GM21619 (cell line): ENCODE data around the gene CD27.
"Not testable (repeated sequence)": the region's sequence is repeated elsewhere in the genome, so short reads cannot be mapped to it uniquely, and the experiment has no call there.

Experiments
- ATAC-seq: cut with Tn5 transposase; IDR thresholded peaks from one replicate; pipeline ENCODE4 v1.9.1; 2021; ENCODE audit not compliant: unreplicated experiment

The CD27 gene

DNA sequence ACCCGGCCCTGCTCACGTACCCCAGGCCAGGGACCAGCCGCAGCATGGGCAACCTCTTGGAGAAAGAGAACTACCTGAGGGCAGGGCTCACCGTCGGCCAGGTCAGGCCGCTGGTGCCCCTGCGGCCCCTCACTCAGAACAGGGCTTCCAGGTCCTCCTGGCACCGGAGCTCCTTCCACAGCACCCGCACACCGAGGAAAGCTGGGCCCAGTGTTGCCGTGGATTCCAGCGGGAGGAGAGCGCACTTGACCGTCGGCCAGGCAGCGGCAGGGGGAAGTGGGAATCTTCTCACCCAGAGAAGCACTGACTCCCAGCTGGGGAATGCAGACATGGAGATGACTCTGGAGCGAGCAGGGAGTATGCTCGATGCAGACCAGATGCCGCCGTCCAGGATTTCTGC, 33.7 kb downstream of the CD27 start:
- ATAC-seq = no peak

DNA sequence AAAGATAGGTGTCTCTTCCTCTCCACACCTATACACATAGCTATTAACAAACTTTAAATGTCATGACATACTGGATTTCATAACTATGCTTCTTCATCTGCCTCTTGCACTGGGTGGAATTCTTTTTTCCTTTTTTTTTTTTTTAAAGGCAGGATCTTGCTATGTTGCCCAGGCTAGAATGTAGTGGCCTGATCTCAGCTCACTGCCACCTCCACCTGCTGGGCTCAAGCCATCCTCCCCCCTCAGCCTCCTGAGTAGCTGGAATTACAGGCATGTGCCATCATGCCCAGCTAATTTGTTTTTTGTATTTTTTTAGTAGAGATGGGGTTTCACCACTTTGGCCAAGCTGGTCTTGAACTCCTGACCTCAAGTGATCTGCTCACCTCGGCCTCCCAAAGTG, 43.5 kb downstream of the CD27 start:
- no peak for ATAC-seq

DNA sequence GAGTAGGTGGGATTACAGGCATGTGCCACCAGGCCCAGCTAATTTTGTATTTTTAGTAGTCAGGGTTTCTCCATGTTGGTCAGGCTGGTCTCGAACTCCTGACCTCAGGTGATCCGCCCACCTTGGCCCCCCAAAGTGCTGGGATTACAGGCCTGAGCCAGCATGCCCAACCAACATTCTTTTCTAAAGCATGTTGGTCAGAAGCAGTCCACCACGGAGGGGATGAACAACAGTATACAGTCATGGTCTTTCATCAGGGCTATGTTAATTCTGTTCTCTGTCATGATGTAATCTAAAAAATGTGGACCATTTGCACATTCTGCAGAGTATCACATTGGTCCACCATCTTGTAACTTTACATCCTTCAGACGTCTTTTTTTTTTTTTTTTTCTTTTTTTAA, 44.7 kb downstream of the CD27 start:
- no peak for ATAC-seq

DNA sequence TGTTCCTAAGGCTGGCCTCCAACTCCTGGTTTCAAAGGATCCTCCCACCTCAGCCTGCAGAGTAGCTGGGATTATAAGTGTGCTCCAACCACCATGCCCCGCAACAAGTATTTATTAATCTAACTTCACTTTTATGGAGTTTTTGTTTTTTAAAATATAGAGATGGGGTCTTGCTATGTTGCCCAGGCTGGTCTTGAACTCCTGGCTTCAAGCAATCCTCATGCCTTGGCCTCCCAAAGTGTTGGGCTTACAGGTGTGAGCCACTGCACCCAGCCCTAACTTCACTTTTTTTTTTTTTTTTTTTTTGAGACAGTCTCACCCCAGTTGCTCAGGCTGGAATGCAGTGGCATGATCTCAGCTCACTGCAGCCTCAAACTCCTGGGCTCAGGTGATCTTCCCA, 45.9 kb downstream of the CD27 start:
- ATAC-seq = not testable (repeated sequence)

DNA sequence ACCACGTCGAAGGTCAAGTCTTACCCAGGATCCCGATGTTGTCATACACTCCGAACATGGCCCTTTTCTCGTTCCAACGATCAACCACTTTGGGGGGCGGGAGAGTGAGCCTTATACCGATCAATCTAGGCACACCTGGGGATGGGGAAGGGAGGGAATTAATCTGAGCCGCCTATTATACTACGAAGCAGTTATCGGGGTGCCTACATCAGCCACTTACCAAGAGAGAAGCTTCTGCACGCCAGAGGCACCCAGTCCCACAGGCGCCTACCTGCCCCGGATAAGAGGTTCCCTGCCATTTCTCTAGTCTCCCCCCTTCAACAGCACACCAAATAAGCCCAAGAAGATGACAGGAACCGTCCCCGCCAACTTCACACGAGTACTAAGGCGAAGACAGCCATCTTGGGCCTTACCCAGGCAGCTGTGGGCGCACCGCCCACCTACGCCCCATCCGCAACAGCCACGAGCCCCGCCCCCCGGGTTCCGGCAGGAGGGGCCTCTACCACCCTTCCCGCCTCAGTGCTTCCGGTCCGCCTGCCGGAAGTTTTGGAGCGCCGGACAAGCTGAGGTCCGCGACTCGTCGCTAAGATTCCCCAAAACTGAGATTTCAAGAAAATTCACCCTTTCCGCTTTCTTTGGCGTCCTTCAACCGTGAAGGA, 48.2 kb downstream of the CD27 start, which contains the start of gene MRPL51:
TSS of gene MRPL51 (minus strand) at position 425 of the 659 bp plus-strand sequence. CDS start at position 299, 126 bp downstream.
- ATAC-seq = peak; percentile 69

DNA sequence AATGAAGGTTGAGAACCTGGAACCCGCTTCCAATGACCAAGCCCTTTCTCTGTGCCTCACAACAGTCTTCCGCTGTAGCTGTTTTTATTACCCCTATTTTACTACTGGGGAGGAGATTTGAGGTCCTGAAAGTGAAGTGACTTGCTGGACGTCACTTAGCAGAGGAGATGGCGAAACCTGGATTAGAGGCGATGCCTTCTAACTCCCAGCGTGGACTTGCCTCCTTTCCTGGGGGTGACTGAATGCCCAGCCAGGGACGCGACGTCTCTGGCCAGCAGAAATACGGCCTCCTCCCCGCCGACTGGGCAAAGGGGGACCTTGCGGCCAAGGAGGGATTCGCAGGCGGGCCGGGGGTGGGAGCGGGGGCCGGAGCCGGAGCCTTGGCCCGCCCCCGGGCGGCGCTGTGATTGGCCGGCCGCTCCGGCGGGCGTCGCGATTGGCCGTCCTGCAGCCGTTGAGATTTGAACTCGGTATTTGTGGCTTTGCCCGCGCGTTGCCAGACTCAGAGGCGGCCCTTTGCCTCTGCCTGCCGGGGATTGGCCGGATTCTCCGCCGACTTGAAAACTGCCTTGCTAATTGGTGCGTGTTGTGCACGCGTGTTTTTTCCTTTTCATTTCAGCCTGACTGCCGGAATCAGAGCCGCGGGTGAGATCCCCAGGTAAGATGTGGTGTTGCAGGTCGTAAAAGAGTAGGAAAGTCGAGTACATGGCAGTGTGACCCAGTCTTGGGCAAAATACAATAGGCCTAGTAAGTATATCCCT, 48.9 kb downstream of the CD27 start, which contains the start of gene NCAPD2:
TSS of gene NCAPD2 (plus strand) at position 606 of the 761 bp plus-strand sequence. CDS start 997 bp downstream, outside the sequence.
- peak; percentile 84 for ATAC-seq

DNA sequence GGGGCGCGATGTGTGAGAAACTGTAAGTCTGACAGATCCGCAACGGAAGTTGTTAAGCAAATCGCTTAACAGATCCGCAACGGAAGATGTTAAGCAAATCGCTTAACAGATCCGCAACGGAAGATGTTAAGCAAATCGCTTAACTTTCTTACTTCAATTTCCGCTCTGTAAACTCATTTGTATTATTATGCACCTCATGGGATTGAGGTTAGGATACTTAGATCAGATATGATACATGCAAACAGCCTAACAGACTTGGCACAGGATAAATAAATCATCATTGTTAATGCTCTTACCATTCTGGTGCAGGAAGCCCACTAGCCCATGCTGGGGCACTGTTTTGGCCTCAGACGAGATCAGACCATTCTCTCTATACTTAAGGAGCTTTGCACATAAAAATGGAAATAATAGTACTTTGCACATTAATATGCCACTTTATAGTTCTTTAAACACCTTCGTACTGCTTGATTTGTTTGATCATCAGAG, 49.5 kb downstream of the CD27 start:
- ATAC-seq = no peak

DNA sequence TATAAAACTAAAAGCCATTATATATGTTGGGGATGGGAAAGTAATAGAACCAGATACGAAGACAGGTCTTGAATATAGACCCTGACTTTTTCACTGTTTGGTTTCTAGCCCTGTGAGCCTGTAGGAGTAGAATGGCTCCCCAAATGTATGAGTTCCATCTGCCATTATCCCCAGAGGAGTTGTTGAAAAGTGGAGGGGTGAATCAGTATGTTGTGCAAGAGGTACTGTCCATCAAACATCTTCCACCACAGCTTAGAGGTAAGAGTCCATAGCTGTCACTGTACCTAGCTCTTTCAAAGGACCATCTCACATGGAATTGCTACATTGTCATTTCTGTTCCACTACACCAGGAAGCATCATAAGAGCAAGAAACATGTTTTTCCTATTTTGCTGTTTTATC, 50.2 kb downstream of the CD27 start:
- ATAC-seq = no peak

DNA sequence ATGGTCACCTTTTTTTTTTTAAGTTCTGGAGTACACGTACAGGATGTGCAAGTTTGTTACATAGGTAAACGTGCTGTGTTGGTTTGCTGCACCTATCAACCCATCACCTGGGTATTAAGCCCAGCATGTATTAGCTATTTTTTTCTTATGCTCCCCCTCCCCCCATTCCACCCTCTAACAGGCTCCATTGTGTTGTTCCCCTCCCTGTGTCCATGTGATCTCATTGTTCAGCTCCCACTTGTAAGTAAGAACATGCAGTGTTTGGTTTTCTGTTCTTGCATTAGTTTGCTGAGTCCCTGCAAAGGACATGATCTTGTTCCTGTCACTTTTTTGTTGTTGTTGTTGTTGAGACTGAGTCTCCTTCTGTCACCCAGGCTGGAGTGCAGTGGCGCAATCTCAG, 52.5 kb downstream of the CD27 start:
- ATAC-seq = not testable (repeated sequence)

DNA sequence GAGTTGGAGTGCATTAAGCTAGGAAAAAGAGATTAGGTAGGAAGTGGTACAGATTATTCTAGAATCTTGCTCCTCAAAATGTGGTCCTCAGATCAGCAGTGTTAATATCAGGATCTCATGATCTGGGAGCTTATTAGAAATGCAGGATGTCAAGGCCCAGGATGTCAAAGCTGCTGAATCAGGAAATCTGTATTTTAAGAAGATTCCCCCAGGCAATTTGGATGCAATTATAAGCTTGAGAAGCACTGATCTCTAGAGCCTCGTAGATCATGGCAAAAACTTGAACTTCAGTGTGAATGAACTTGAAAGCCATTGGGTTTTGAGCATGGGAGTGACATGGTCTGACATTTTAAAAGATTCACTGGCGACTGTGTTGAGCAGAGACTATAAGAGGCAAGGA, 55.7 kb downstream of the CD27 start:
- no peak for ATAC-seq
